HCT116 (cell line): Measurements from ENCODE around the gene CHAMP1.

Source experiments
- YY1 ChIP-seq: IDR thresholded peaks from 2 replicates; pipeline ENCODE4 v1.6.1; 2011; ENCODE audit warnings: low read length, low read depth, moderate library complexity, mild to moderate bottlenecking; ENCODE audit not compliant: insufficient replicate concordance; ENCODE audit errors: extremely low read depth
- TF ChIP-seq, protein P1 (sequence below), 3 experiments: fragments of 200-600 bp in 1 of 3; sonication (generic) in 1 of 3; IDR thresholded peaks in 2 of 3; conservative IDR thresholded peaks in 1 of 3; 2 replicates each; pipeline ENCODE4 v1.5.1; 2012 to 2017; ENCODE audit warnings: low read depth in 2 of 3, low read length in 2 of 3, antibody characterized with exemption in 1 of 3, borderline replicate concordance in 1 of 3, control low read depth in 1 of 3, mild to moderate bottlenecking in 1 of 3, mixed read lengths in 1 of 3, mixed run types in 1 of 3, moderate library complexity in 1 of 3; ENCODE audit not compliant: insufficient read depth in 1 of 3

DNA sequence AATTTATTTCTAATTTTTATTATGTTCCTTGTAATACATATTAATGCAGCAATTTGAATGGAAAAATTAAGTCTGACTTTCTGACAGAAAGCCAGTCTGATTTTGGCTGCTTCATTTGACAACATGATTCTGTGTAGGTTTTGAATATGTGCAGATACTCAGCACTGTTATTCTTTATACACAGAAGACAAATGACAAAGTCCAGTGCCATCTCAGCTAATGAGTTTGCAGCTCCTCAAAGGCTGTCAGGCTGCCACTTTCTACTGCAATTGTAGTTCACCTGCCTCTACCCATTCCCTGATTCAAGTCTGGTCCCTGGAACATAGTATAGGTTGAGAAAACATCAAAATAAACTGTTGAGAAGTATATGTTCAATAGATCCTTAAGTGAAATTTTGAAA lies 2.9 kb upstream of the CHAMP1 start:
- TF ChIP-seq, protein P1, sequence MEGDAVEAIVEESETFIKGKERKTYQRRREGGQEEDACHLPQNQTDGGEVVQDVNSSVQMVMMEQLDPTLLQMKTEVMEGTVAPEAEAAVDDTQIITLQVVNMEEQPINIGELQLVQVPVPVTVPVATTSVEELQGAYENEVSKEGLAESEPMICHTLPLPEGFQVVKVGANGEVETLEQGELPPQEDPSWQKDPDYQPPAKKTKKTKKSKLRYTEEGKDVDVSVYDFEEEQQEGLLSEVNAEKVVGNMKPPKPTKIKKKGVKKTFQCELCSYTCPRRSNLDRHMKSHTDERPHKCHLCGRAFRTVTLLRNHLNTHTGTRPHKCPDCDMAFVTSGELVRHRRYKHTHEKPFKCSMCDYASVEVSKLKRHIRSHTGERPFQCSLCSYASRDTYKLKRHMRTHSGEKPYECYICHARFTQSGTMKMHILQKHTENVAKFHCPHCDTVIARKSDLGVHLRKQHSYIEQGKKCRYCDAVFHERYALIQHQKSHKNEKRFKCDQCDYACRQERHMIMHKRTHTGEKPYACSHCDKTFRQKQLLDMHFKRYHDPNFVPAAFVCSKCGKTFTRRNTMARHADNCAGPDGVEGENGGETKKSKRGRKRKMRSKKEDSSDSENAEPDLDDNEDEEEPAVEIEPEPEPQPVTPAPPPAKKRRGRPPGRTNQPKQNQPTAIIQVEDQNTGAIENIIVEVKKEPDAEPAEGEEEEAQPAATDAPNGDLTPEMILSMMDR (IDR thresholded peaks at IDR 0.05 in 2 of 3, conservative IDR thresholded peaks at IDR 0.05 in 1 of 3; ENCODE audit: borderline replicate concordance in 1 of 3, insufficient read depth in 1 of 3, low read depth in 2 of 3, low read length in 2 of 3): no peak
- TF ChIP-seq YY1: no peak
